ENCODE measurements around the gene LRRC75A.
"Not testable (repeated sequence)": the region's sequence is repeated elsewhere in the genome, so short reads cannot be mapped to it uniquely, and the experiment has no call there.

LRRC75A gene

DNA sequence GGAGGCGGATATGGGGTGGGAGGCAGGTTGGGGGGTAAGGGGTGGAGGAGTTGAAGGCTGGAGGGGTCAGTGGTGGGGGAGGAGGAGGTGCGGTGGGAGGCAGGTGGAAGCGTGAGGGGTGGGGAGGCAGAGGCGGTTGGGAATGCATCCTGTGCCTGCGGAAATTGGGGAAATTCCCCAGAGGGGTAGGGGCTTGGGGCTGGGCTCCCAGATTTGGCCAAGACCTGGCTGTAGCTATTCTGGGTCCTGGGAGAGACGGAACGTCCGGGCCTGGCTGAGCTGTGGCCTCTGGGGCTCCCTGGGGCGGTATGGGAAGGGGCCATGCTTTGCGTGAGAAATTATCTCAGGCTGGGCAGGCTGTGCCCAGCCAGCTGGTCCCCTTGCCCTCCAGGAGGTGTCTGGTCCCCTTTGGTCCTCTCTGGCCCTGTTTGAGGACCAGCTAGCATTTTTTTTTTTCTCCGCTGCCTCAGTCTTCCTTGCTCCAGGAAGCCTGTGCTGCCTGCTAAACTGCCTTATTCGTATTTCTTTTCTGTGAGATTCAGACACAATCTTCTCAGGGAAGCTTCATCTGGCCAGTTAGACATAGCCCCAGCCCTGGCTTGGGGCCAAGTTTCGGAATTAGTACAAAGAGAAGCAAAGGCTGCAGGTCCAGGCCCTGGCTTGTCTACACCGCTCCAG, 83.9 kb downstream of the LRRC75A start:
- DNase-seq (ENCODE audit: low read depth in 2 of 2) = no peak

DNA sequence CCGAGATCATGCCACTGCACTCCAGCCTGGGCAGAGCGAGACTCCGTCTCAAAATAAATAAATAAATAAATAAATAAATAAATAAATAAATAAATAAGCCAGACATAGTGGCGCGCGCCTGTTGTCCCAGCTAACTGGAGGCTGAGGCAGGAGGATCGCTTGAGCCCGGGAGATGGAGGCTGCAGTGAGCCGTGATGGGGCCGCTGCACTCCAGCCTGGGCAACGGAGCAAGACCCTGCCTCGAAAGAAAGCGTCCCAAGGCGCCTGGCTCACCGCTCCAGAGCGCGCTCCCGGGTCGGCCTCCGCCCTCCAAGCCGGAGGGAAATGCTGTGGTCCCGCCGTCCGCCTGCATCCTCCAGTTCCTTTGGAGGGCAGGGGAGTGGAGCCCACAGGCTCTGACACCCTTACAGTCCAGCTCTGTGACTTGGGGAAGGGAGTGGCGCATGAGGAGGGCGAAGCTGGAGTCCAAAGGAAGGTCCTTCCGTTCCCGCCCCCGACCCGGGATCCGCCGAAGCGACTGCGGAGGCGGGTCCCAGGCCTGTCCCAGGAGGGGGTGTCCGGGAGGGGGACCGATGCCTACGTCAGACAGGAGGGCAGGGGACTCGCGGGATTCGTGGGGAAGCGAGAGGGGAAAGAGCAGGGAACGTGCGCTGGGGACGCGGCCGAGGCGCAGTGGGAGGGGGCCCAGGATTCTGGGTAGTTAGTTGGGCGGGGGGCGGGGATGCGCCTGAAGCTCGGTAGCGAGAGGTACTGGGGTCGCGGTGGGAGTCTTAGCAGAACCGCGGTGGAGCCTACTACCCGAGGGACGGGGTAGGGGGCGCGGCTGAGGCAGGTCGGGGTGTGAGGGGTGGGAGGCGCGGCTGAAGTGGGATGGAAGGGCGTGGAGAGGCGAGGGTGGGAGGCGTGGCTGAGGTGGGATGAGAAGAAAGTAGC, 85.0 kb downstream of the LRRC75A start:
- DNase-seq (ENCODE audit: low read depth in 2 of 2) = no peak

DNA sequence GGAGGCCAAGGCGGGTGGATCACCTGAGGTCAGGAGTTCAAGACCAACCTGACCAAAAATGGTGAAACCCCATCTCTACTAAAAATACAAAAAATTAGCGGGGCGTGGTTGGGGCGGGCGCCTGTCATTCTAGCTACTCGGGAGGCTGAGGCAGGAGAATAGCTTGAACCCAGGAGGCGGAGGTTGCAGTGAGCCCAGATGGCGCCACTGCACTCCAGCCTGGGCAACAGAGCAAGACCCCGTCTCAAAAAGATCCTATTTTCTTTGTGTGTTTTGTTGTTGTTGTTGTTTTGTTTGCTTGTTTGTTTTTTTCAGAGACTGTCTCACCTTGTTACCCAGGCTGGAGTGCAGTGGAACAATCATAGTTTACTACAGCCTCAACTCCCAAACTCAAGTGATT, 88.1 kb downstream of the LRRC75A start:
- DNase-seq (ENCODE audit: low read depth in 2 of 2) = not testable (repeated sequence)

DNA sequence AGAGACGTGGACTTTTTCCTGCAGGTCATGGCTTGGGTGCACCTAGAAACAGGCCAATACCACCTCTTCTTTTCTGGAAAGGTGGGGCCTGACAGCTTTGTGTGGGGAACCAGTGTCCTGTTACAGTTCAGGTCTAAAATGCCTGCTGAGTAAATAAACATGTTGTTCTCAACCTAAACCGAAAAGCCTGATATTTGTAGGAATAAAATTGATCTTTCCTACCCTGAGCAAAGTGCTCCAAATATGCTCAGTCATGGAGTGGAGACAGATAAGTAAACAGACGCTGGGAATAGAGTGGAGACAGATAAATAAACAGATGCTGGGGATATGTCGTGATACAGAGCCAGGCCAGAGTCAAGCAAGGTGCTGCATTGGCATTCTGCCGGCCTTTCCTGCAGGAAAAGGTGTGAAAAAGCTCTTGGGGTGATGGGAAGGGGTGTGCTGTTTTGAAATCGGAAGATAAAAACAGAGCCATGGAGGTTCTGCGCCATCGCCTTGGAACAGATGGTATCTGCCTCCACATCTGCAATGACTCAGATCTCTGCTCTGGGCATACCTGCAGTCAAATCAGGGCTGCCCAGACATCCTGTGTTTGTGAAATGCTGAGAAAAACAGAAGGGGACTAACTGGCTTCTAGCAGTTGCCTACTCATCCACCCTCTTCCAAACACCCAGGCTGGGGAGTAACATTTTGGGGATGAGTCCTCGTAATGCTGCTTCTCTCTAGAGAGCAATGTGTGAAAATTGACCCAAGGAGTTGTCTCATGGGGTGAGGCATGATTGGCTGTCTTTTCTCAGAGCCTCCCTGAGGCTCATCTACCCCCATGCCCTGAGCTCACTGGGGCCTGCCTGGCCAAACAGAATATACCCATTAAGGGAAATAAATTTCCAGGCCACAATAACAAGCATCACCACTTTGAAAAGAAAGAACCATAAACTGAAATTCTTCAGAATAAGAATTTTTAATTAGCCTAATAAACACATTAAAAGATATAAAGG, 93.4 kb downstream of the LRRC75A start:
- DNase-seq (ENCODE audit: low read depth in 2 of 2) = no peak

DNA sequence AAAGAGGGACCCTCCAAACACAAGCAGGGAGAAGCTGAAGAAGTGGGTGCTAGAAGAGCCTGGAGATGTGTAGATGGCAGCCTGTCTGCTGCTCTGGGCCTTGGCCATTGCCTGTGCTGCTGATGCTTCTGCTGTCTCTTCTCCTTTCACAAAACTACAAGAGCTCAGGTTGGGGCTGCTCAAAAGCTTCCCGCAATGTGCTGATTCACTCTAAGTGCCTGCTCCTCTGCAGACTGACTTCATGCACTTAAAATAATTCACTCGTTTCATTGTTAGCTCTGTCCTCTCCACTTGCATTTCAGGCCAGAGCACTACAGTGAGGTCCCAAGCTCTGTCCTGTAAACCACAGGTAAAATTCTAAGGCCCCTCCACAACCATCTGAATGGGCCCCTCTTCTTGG, 95.3 kb downstream of the LRRC75A start:
- not testable (repeated sequence) for DNase-seq (ENCODE audit: low read depth in 2 of 2)

DNA sequence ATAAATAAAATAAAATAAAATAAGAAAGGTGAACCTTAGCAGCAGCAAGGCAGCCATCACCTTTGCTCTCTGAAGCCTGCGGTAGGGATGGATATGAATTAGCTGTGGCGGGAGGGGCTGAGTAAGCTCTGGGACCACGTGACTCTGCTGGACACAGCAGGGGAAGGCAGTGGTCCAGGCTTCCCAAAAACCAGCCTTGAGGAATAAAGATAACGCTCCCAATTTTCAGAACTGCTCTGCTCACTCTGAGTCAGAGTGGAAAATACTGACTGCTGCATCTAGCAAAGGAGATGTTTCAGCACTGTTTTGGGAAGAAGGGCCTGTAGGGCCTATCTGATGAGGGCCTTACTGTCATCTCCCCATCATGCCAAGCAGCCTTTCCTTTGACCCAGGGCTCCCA, 96.1 kb downstream of the LRRC75A start:
- DNase-seq (ENCODE audit: low read depth in 2 of 2) = not testable (repeated sequence)

DNA sequence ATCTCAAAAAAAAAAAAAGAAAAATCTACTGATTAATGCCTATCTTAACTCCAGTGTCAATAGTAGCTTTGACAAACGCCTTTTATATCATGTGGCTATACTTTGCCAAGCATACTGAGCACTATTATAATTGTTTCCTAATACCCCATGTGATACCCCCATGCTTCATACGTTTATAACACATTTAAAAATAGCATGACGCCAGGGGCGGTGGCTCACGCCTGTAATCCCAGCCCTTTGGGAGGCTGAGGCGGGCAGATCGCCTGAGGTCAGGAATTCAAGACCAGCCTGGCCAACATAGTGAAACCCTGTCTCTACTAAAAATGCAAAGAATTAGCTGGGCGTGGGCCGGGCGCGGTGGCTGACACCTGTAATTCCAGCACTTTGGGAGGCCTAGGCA, 99.5 kb downstream of the LRRC75A start:
- DNase-seq (ENCODE audit: low read depth in 2 of 2) = not testable (repeated sequence)

Data from stimulated activated CD8-positive, alpha-beta memory T cell treated with anti-CD3 and anti-CD28 coated beads, Interleukin-2, amount 100 ng/mL, for 48 hours (primary cell).